HG03520 (cell line): Measurements from ENCODE around the gene GPR137.

Source experiments
- ATAC-seq: cut with Tn5 transposase; IDR thresholded peaks from one replicate; pipeline ENCODE4 v1.9.1; 2021; ENCODE audit warnings: mild to moderate bottlenecking, moderate library complexity; ENCODE audit not compliant: unreplicated experiment

The GPR137 gene

GRCh38 chr11:64337538-64338249 lies 52.0 kb downstream of the GPR137 start:
- no peak for ATAC-seq

- ATAC-seq = no peak
Observed at GRCh38 chr11:64338716-64339115, 53.1 kb downstream of the GPR137 start.
